NCI-H2227 treated with DMSO at 0.1 percent for 48 hours (cell line): ENCODE data around the gene SKP1.
"Not testable (repeated sequence)": the region's sequence is repeated elsewhere in the genome, so short reads cannot be mapped to it uniquely, and the experiment has no call there.

Experiments used
- DNase-seq: peaks from one replicate; lab custom pipeline; 2025; lab: John Stamatoyannopoulos, UW

Gene SKP1

DNA sequence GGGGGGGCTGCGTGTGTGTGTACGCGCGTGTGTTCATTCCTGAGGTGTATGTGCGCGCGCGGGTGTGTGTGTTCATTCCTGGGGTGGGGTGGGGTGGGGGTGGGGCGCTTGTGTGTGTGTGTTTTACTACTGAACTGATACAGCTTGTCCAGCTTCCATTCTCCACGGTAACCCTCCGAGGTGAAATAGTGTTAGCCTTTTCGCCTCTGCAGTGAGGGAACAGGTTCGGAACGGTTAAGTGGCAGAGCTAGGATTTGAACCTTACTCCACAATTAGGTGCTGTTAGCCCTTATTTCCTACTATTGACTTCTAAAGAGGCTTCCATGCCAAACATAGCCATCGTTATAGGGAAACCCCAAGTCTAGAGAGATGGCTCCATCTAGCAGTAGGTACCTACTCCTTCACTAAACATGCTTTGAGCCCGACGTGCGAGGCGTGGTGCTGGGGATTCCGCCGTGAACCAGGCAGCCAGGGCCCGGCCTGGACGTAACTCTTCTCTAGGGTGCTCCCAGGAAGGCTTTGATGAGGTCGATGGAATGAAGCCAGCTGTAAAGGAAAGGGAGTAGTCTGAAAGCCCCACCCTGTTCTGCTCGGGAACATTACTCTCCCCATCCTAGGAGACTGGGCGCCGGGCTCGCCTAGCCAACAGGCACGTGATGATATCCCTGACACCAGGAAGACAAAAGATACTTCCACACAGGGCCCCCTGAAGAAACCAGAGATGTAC is 782 bp upstream of the SKP1 start:
- DNase-seq = peak; percentile 37

- no peak for DNase-seq
These were observed 734 bp downstream of the SKP1 start for GRCh38 chr5:134175921-134176510.

DNA sequence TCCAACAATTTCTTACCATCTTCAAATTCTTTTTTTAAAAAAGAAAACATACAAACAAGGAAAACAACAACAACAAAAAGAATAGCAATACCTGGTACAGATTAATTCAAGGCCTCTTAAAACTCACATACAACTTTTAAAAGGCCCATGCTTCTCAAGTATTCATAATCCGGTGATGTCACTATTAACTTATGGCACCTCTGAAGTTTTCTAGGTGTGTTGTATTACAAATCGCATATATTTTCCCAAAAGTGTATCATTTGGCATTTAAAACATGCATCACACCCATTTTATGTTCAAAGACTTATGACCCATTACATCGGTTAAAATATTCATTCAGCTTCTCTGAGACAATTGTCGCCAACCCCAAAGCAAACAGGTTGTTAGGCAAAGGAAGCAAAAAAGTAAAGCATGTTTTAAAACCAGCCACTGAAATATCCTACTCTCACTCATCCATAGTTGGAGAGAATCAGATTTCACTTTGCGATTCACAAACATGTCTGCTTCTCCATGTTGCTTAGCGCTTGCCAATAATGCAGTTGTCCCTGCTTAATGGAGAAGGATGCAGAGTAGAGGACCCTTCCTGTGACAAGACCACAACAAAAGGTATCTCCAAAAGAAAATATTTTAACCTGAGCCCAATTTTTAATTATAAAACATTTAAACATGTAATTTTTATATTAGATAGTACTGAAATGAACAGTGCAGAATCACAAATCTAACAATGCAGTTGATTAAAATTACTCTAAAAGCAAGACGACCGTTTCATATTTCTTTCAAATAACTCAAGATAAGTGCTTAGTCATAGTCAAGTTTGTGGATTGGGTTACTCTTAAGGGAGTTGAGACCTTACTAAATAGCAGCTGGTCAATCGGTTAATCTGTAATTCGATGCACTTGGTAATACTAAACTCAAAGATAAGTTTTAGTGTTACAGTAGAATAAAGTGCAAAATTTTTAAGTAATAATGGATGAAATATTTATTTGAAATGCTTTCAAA is 1.6 kb downstream of the SKP1 start:
- no peak for DNase-seq

DNA sequence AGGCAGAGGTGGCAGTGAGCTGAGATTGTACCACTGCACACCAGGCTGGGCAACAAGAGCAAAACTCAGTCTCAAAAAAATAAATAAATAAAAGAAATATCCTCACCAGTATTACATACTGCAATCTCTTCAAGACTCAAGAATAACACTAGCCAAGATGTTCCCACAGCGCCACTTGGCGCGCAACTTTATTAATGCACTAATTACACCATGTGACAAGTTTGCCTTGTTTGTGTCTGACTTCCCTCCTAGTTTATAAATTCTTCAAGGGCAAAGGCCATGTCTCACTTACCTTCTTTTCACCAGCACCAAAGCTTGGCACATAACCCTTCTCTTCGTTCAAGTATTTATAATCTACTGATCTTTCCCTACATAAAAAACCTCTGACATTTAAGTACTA is 4.8 kb downstream of the SKP1 start:
- no peak for DNase-seq

- no peak for DNase-seq
These were observed 14.2 kb downstream of the SKP1 start for GRCh38 chr5:134162592-134162991.

- DNase-seq = no peak
These were observed 15.0 kb downstream of the SKP1 start for GRCh38 chr5:134161513-134162395.

DNA sequence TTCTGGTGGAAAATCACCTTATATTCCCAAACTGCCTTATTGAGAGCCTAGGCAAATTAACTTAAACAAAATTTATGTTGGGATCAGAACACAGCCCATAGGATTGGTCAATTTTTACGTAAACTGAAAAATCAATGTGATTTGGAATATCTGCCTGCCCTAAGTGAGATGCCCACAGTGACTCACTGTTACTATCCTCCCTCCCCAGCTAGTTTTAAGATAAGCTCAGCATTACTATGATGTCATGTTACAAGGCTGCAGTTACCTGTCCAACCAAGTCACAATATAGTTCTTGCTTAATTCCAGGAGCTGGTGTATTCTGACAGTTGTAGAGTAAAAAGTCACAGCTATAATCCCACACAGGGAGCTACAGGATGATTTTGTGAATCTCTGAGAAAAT is 23.1 kb downstream of the SKP1 start:
- DNase-seq = no peak

DNA sequence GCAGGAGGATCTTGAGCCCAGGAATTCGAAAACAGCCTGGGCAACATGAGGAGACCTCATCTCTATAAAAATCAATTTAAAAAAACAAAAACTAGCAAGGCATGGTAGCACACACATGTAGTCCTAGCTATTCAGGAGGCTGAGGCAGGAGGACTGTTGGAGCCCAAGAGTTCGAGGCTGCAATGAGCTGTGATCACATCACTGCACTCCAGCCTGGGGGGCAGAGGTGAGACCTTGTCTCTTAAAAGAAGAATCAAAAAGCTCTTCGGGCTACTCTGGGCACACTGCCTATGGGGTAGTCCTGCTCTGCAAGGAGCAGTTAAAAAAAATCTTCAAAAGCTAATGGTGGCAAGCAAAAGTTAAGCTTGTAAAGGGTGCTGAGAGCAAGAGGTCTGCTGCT is 23.5 kb downstream of the SKP1 start:
- DNase-seq = no peak

DNA sequence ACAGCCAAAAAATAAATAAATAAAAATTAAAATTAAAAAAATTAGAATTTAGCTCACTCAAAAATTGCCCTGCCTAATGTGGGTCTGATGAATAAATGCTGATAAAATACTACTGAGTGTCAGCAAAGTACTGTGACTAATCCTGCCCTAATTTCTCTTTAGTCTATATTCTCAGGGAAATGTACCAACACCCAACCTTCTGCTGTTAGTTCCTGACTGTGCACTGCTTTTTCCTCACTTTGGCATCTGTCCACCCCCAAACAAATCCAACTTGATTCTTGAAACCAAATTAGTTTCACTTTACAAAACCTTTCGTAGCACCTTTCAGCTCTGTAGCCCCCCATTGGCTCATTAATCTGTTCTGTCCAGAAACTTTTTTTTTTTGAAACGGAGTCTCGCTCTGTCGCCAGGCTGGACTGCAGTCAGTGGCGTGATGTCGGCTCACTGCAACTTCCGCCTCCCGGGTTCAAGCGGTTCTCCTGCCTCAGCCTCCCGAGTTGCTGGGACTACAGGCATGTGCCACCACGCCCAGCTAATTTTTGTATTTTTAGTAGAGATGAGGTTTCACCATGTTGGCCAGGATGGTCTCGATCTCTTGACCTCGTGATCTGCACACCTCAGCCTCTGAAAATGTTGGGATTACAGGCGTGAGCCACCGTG is 24.4 kb downstream of the SKP1 start:
- not testable (repeated sequence) for DNase-seq

DNA sequence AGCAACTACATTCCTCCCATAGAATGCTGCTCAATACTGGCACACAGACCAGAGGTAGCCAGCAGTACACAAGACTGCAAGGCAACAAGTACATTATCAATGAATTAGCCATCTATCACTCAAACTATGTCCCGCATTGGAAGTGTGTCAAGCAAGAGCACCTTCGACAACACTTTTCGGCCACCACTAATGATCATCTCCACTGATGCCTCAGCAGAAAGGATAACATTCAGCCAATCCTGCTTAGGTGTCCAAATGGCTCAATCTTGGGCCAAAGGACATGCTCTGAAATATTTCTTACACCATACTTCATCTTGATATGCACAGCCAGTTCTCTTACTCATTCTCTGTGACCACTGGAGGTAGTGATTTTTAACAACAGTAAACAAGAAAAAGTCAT is 25.0 kb downstream of the SKP1 start:
- DNase-seq = no peak

- DNase-seq = no peak
These were observed 27.0 kb downstream of the SKP1 start for GRCh38 chr5:134149571-134150303.

GRCh38 chr5:134148986-134149539 is 27.7 kb downstream of the SKP1 start:
- no peak for DNase-seq

GRCh38 chr5:134148316-134148715 is 28.4 kb downstream of the SKP1 start:
- DNase-seq = no peak

GRCh38 chr5:134146651-134147518 is 29.9 kb downstream of the SKP1 start:
- no peak for DNase-seq

- DNase-seq = peak; percentile 48
These were observed 30.8 kb downstream of the SKP1 start for GRCh38 chr5:134145779-134146581.

DNA sequence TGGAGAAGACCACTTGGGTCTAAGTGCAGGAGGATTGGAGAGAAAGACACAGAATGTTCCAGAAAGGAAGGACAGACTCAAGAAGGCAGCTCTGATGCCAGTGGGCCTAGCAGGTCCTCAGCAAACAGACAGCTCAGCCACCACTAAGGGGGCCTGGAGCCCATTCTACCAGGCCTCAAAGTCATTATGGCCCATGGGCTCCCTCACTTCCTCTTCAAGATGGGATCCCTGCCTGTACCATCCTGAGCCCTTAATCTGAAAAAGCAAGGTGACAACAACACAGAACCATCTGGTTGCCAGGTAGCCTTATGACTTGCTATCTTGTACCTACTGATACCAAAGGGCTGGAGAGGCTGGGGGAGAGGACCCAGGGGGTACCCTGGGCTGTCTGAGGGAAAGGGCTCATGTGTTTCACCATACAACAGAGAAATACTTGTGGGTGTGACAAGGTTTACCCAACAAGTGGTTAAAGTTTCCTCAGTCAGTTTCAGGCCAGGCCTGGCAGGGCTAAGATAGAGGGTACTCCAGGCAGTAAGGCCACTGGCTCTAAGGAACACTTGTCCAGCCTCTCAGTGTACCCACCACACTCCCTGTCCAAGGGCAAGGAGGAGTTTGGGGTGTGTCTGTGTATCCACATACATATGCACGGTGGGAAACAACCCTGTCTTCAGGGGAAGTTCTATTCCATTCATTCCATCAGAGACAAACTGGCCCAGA is 31.6 kb downstream of the SKP1 start:
- no peak for DNase-seq
